HepG2 (cell line): Measurements from ENCODE around the gene ARL2. TPM values are rescaled to one million over a fixed set of nuclear protein-coding genes. Genes with fewer than 3 reads are reported as not detected.
A peak's percentile ranks its signal among the peaks of the same experiment; 100 is the strongest.

Experiments
- IKZF1 ChIP-seq: fragments of 450-650 bp; IDR thresholded peaks from 2 replicates; pipeline ENCODE4 v1.7.1; 2016
- NFYC ChIP-seq: IDR thresholded peaks from 2 replicates; pipeline ENCODE4 v1.6.1; 2016; ENCODE audit warnings: missing genetic modification reagents, missing compliant biosample characterization
- RAD51 ChIP-seq: fragments of 450-650 bp; IDR thresholded peaks from 2 replicates; pipeline ENCODE4 v1.6.1; 2016; ENCODE audit warnings: borderline replicate concordance
- SOX13 ChIP-seq, 3 experiments: fragments of 450-650 bp in 1 of 3; sonication (generic) in 1 of 3; formaldehyde crosslinking in 1 of 3; IDR thresholded peaks in 2 of 3; conservative IDR thresholded peaks in 1 of 3; 2 replicates each; pipeline versions ENCODE4 v1.5.0 to v1.6.1; 2016 to 2020; ENCODE audit warnings: antibody characterized with exemption in 1 of 3, mild to moderate bottlenecking in 1 of 3, missing compliant biosample characterization in 1 of 3, missing genetic modification reagents in 1 of 3, moderate library complexity in 1 of 3
- SOX6 ChIP-seq, 2 experiments: fragments of 450-650 bp in 1 of 2; sonication (generic) in 1 of 2; formaldehyde crosslinking in 1 of 2; IDR thresholded peaks; 2 replicates each; pipeline versions ENCODE4 v1.4.0 to v1.6.1; 2017 to 2020; ENCODE audit warnings: antibody characterized with exemption in 1 of 2, mild to moderate bottlenecking in 1 of 2, missing genetic modification reagents in 1 of 2
- TEAD3 ChIP-seq: optimal IDR thresholded peaks from 2 replicates; pipeline ENCODE3; 2016; ENCODE audit warnings: borderline replicate concordance
- ZEB1 ChIP-seq: IDR thresholded peaks from 2 replicates; pipeline ENCODE4 v1.6.1; 2012; ENCODE audit warnings: mild to moderate bottlenecking, low read depth, inconsistent platforms; ENCODE audit not compliant: insufficient replicate concordance
- ZFP36L1 ChIP-seq: sonication (generic); formaldehyde crosslinking; IDR thresholded peaks from 2 replicates; pipeline ENCODE4 v1.8.0; 2022; ENCODE audit warnings: mild to moderate bottlenecking, missing genetic modification reagents, moderate library complexity
- ZMYM3 ChIP-seq: sonication (generic); formaldehyde crosslinking; IDR thresholded peaks from 2 replicates; pipeline ENCODE4 v1.5.1; 2020; ENCODE audit warnings: mild to moderate bottlenecking, missing genetic modification reagents
- ZNF17 ChIP-seq: sonication (generic); formaldehyde crosslinking; IDR thresholded peaks from 2 replicates; pipeline ENCODE4 v1.5.0; 2020; ENCODE audit warnings: mild to moderate bottlenecking, missing genetic modification reagents
- ZNF180 ChIP-seq: sonication (generic); formaldehyde crosslinking; IDR thresholded peaks from 2 replicates; pipeline ENCODE4 v1.4.0; 2020; ENCODE audit warnings: low read depth, missing genetic modification reagents, borderline replicate concordance
- ZNF382 ChIP-seq: sonication (generic); formaldehyde crosslinking; IDR thresholded peaks from 2 replicates; pipeline ENCODE4 v1.5.0; 2020; ENCODE audit warnings: missing genetic modification reagents, mild to moderate bottlenecking, borderline replicate concordance
- ZNF510 ChIP-seq: sonication (generic); formaldehyde crosslinking; IDR thresholded peaks from 2 replicates; pipeline ENCODE4 v1.4.0; 2020; ENCODE audit warnings: low read depth, mild to moderate bottlenecking, missing genetic modification reagents
- ZNF530 ChIP-seq: sonication (generic); formaldehyde crosslinking; IDR thresholded peaks from 2 replicates; pipeline ENCODE4 v1.5.0; 2020; ENCODE audit warnings: low read depth, mild to moderate bottlenecking, missing genetic modification reagents
- ZNF660 ChIP-seq: sonication (generic); formaldehyde crosslinking; IDR thresholded peaks from 2 replicates; pipeline ENCODE4 v1.5.1; 2020; ENCODE audit warnings: mild to moderate bottlenecking, low read depth, missing genetic modification reagents, borderline replicate concordance
- polyA plus RNA-seq, 8 experiments: library from polyadenylated mRNA; depleted of rRNA in 3 of 8; stranded (reverse) in 7 of 8; unstranded in 1 of 8; fragments of >200 nt; fragmentation: Illumina TruSeq in 4 of 8; extraction: Trizol in 4 of 8; gene quantifications; 2 replicates each; pipeline versions ENCODE4 v1.2.1 to v1.2.3, GENCODE V29; 2011 to 2016; ENCODE audit warnings: low read depth in 4 of 8, missing spikeins in 1 of 8, mixed read lengths in 1 of 8; ENCODE audit not compliant: insufficient read depth in 1 of 8
- total RNA-seq, 5 experiments: library from RNA; depleted of rRNA; stranded (reverse); fragments of >200 nt; fragmentation: Illumina TruSeq; extraction: Trizol; gene quantifications; 2 replicates each; pipeline ENCODE4 v1.2.3, GENCODE V29; 2016; ENCODE audit warnings: low read depth in 1 of 5
- TF ChIP-seq, protein P1 (sequence below): sonication (generic); formaldehyde crosslinking; IDR thresholded peaks from 2 replicates; pipeline ENCODE4 v1.8.0; 2022; ENCODE audit warnings: missing genetic modification reagents, low read depth, mild to moderate bottlenecking, borderline replicate concordance
- TF ChIP-seq, protein P2 (sequence below): sonication (generic); formaldehyde crosslinking; IDR thresholded peaks from 2 replicates; pipeline ENCODE4 v1.8.1; 2023; ENCODE audit warnings: missing genetic modification reagents, inconsistent platforms, borderline replicate concordance
- TF ChIP-seq, protein P3 (sequence below): fragments of 450-650 bp; IDR thresholded peaks from 2 replicates; pipeline ENCODE4 v1.6.1; 2017
- TF ChIP-seq, protein P4 (sequence below): sonication (generic); formaldehyde crosslinking; IDR thresholded peaks from 2 replicates; pipeline ENCODE4 v1.4.0; 2020; ENCODE audit warnings: missing genetic modification reagents, low read depth, mild to moderate bottlenecking, borderline replicate concordance

The ARL2 gene
- total and polyA plus RNA-seq, 2 of the 13 experiments (the other 11 are each of a cell fraction or from before 2014, with no cell fraction given) = 82.9 to 84.4 TPM

DNA sequence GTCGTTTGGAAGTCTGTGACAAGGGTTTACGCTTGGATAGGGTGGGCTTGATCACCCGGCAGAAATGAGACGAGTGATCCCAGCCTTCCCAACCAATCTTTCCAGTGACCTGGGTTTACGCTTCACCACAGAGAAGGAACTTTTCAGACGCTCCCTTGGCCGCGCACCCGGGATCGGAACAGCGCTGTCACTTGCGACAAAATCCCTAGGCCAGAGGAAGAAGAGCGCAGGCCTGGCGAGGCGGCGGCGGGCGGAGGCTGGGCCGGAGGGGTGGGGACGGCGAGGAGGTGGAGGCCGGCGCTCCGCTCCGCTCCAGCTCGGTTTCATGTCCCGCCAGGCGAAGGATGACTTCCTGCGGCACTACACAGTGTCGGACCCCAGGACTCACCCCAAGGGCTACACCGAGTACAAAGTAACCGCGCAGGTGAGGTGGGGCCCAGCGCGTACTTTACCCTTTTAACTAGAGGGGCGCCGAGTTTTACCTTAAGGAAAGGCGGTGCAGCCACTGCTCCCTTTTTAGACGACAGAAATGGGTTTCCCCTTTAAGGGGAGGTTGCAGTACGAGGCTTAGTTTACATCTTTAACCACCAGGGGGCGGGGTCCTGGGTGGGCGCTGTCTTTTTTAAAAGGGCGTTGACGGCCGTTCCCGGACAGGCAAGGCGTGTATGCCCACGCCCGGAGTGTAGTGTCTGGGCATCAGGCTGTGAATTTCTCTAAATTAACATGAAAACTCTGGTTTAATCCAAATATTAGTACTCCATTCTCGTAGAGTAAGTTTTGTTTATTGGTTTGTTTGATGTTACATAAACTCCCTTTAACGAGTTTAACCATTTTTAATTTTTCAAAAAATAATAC, 13.5 kb downstream of the ARL2 start, which contains the start of gene SNX15 (continued):
- TF ChIP-seq ZNF17 (CRISPR knock-in tag) (no peak), ZNF510 (CRISPR knock-in tag) (no peak; the same call in 1 of the 2 replicates), SOX13 (IDR thresholded peaks at IDR 0.05) (no peak), SOX13 (CRISPR knock-in tag; conservative IDR thresholded peaks at IDR 0.05 in 1 of 2, IDR thresholded peaks at IDR 0.05 in 1 of 2) (peak in 1 of 2 experiments; percentile 14; a peak in 1 of 4 replicates), ZFP36L1 (CRISPR knock-in tag) (no peak), RAD51 (no peak), IKZF1 (no peak), ZNF382 (CRISPR knock-in tag) (no peak), ZEB1 (peak; percentile 56), ZNF180 (CRISPR knock-in tag) (no peak), ZMYM3 (CRISPR knock-in tag) (peak; percentile 84), TEAD3 (peak; percentile 6), ZNF530 (CRISPR knock-in tag) (no peak), SOX6 (IDR thresholded peaks at IDR 0.05) (no peak), SOX6 (CRISPR knock-in tag; IDR thresholded peaks at IDR 0.05) (peak; percentile 61), NFYC (CRISPR knock-in tag) (peak; percentile 34; the same call in 1 of the 2 replicates), ZNF660 (no peak)
- TF ChIP-seq, protein P1, sequence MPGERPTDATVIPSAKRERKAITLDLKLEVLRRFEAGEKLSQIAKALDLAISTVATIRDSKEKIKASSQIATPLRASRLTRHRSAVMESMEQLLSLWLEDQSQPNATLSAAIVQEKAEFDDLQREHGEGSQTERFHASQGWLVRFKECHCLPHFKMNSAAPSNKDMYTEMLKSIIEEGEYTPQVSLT (CRISPR knock-in tag) = no peak
- TF ChIP-seq, protein P2, sequence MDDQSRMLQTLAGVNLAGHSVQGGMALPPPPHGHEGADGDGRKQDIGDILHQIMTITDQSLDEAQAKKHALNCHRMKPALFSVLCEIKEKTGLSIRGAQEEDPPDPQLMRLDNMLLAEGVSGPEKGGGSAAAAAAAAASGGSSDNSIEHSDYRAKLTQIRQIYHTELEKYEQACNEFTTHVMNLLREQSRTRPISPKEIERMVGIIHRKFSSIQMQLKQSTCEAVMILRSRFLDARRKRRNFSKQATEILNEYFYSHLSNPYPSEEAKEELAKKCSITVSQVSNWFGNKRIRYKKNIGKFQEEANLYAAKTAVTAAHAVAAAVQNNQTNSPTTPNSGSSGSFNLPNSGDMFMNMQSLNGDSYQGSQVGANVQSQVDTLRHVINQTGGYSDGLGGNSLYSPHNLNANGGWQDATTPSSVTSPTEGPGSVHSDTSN (CRISPR knock-in tag) = no peak
- TF ChIP-seq, protein P3, sequence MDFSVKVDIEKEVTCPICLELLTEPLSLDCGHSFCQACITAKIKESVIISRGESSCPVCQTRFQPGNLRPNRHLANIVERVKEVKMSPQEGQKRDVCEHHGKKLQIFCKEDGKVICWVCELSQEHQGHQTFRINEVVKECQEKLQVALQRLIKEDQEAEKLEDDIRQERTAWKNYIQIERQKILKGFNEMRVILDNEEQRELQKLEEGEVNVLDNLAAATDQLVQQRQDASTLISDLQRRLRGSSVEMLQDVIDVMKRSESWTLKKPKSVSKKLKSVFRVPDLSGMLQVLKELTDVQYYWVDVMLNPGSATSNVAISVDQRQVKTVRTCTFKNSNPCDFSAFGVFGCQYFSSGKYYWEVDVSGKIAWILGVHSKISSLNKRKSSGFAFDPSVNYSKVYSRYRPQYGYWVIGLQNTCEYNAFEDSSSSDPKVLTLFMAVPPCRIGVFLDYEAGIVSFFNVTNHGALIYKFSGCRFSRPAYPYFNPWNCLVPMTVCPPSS = no peak
- TF ChIP-seq, protein P4, sequence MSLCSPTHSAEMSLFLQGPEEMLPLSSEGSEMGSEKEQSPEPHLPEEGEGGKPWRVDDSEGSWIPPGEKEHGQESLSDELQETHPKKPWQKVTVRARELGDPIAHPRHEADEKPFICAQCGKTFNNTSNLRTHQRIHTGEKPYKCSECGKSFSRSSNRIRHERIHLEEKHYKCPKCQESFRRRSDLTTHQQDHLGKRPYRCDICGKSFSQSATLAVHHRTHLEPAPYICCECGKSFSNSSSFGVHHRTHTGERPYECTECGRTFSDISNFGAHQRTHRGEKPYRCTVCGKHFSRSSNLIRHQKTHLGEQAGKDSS (CRISPR knock-in tag) = no peak; the same call in 1 of the 2 replicates
